Coronary artery (tissue), 2 donors: ENCODE data around the gene CHKA.

Source experiments
- DNase-seq: peaks from one replicate; pipeline ENCODE4 v3.0.0-alpha.2; 2017; ENCODE audit warnings: low spot score
- H3K27ac ChIP-seq, 2 donors: fragments of 200-600 bp; sonication (generic); one replicate each; pipeline ENCODE4 v1.5.1; 2016 to 2019
- H3K4me3 ChIP-seq: fragments of 200-600 bp; sonication (generic); 2 replicates; pipeline ENCODE4 v1.5.1; 2016; ENCODE audit warnings: mild to moderate bottlenecking, moderate library complexity
- TF ChIP-seq, protein P1 (sequence below): fragments of 200-600 bp; sonication (generic); IDR thresholded peaks from one replicate; pipeline ENCODE4 v1.5.1; 2019; ENCODE audit warnings: antibody characterized with exemption

Gene CHKA

DNA sequence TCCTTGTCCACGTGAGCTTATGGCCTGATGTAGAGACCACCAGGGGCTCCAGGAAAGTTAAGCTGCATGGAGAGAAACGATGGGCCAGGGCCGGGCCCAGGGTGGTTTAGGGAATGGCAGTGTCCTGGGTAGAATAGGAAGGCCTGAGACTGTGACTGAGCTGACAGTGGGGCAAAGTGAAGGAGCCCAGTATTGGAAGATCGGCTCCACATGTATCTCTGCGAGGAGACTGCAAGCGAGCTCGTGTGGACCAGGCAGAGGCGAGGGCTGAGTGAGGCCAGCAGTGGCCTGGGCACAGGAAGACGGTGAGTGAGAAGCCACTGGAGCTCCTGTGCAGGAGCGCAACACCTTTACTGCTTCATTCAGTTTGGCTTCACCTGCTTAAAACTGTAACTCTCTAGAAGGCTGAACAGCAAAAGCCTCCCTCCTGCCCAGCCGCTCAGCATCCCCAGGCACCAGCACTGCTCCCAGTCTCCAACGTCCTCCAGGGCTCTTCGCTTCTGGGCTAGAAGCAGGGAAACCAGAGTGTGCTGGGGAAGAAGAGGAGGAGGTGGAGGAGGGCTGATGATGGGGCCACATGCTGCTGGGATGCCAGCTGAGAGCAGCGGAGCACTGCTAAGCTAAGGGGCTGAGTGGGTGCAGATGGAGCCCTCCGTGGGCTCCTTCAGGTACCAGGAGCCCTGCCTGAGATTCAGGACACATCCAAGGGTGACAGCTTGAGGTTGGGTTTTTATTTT, 68.9 kb downstream of the CHKA start:
- Histone ChIP-seq H3K4me3 (no peak overlapping the region), H3K27ac (no peak overlapping the region)
- no peak for DNase-seq
- TF ChIP-seq, protein P1, sequence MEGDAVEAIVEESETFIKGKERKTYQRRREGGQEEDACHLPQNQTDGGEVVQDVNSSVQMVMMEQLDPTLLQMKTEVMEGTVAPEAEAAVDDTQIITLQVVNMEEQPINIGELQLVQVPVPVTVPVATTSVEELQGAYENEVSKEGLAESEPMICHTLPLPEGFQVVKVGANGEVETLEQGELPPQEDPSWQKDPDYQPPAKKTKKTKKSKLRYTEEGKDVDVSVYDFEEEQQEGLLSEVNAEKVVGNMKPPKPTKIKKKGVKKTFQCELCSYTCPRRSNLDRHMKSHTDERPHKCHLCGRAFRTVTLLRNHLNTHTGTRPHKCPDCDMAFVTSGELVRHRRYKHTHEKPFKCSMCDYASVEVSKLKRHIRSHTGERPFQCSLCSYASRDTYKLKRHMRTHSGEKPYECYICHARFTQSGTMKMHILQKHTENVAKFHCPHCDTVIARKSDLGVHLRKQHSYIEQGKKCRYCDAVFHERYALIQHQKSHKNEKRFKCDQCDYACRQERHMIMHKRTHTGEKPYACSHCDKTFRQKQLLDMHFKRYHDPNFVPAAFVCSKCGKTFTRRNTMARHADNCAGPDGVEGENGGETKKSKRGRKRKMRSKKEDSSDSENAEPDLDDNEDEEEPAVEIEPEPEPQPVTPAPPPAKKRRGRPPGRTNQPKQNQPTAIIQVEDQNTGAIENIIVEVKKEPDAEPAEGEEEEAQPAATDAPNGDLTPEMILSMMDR = no peak

DNA sequence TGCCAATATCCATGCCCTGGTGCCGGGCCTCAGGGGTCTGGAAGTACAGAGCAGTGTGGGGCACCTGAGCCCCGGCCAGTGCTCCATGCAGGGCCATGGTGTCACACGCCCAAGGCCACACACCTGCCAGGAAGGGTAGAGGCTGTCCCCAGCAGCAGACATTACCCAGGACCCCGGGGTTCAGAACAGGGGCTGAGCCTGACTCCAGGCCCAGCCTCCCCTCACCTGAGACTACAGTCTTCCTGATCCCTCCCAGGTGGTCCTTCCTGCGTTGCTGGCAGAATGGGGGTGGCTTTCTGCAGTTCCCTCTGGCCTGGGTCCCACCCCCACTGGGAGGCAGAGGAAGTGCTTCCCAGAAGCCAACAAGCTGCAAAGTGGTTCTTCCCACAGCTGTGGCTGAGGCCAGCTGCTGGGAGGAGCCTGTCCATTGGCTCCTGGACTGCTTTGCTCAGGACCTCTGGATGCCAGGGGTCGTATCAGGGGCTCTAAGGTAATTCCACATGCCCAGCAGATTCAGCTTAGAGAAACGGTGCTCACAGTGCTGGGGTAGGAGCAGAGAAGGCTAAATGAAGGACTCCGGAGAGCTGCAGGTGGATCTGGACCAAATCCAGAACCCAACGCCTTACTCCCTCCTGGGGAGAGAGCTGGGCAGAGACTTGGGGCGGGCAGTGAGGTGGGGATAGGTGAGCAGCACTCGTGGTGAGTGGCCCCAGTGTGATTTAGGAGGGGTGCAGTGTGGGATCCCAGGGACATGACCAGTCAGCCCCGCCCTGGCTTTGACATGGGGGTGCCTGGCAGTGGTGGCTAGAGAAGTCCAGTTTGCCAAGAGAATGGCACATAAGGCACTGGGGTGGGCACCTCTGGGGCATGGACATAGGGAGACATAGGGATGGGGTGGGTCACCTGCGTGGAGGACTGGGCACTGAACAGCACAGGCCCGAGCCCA, 69.7 kb downstream of the CHKA start:
- H3K27ac ChIP-seq = no peak overlapping the region
- DNase-seq = no peak
- H3K4me3 ChIP-seq = no peak overlapping the region
- TF ChIP-seq, protein P1 = no peak

- TF ChIP-seq, protein P1 = no peak
- DNase-seq = no peak
- no peak overlapping the region for H3K27ac ChIP-seq
- H3K4me3 ChIP-seq = no peak overlapping the region
These were observed 70.8 kb downstream of the CHKA start for GRCh38 chr11:68050371-68050841.

GRCh38 chr11:68049509-68050370, 71.4 kb downstream of the CHKA start:
- TF ChIP-seq, protein P1 = no peak
- Histone ChIP-seq H3K27ac (no peak overlapping the region), H3K4me3 (no peak overlapping the region)
- DNase-seq = no peak

DNA sequence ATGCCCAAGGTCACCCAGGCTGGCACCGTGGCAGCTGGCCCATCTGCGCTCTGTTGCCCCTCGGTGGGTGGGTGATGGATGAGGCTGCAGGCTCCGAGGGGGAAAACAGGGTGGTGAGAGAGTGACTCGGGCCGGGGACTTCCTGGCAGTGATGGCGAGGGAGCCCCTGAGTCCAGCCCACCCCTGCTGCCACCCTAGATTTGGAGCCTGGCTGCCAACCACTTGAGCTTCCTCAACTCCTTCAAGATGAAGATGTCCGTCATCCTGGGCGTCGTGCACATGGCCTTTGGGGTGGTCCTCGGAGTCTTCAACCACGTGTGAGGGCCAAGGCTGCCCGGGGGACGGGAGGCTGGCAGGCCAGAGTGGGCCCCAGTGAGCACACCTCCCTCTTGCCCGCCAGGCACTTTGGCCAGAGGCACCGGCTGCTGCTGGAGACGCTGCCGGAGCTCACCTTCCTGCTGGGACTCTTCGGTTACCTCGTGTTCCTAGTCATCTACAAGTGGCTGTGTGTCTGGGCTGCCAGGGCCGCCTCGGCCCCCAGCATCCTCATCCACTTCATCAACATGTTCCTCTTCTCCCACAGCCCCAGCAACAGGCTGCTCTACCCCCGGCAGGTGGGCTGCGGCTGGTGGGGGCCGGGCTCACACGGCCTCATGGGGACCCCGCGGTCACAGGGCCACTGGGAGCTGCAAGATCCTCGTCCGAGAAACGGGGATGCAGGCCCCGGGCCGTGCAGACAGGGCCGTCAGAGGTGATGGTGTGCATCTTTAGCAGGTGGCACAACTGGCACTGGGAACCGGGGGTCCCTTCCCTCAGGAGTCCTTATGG, 72.3 kb downstream of the CHKA start:
- TF ChIP-seq, protein P1 = no peak
- no peak for DNase-seq
- Histone ChIP-seq H3K27ac (no peak overlapping the region), H3K4me3 (no peak overlapping the region)
